Stimulated activated CD4-positive, alpha-beta T cell treated with anti-CD3 and anti-CD28 coated beads, Interleukin-2, amount 100 ng/mL, for 24 hours (primary cell): ENCODE measurements around the gene RHOBTB3.

ENCODE experiments used
- DNase-seq, 2 donors: peaks; one replicate each; pipeline ENCODE4 v3.0.0-alpha.2; 2020

RHOBTB3 gene

DNA sequence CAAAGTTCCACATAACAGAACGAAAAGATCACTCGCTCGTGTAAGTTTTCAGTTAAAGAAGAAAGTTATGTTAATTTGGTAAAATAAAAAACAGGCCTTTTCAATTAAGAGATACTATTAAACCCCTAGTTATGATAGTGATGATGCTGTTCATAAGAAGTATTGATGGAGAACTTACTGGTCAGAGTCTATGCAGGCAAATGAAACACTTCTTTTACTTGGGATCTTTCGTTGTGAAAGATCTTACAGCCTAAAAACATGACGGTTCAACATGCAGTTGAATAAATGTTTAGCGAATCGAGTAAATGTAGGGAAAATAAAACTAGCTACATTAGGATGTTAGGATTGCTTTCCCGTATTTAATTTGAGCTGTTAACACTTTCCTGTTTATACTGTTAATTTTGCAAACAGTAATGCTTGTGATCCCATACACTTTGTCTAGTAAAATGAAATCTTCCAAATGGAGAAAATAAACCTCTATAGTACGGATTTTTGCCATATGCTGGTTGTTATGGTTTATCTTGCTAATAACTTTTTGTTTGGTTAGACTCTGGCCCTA lies 2.0 kb downstream of the RHOBTB3 start:
- no peak for DNase-seq

DNA sequence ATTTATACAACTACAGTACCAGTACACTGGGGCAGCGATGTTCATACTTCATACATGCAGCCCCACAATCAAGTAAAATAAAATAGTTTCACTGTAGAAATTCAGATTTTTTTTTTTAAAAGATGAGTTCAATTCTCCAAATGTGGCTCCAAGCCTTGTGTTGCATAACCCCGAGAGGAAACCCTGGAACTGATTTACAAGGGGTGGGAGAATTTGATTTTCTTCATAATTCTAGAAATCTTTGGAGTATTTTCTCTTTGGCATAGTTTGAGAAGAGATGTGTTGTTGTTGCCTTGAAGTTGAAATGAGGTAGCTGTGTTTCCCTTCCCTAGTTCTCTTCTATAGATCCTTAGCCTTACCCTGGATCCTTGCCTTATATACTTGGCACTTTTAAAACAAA lies 3.1 kb downstream of the RHOBTB3 start:
- DNase-seq, result no peak

DNA sequence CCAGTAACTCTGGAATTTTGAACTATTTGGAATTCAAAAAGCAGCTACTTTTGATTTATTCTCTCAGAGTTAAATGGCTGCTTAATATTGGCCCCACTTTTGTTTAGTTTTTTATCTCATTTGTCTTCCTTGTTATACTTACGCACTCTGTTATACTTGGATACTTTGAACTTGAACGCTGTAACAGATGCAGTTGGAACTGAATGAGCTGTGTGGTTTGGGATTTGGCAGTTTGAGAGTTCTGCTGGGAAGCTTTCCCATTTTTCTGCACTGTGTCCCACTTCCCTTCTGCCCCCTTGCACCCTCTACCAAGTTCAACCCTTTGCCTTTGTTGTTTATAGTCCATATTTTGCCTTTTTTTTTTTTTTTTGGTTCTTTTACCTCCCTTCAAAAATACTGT lies 3.8 kb downstream of the RHOBTB3 start:
- DNase-seq, result no peak

DNA sequence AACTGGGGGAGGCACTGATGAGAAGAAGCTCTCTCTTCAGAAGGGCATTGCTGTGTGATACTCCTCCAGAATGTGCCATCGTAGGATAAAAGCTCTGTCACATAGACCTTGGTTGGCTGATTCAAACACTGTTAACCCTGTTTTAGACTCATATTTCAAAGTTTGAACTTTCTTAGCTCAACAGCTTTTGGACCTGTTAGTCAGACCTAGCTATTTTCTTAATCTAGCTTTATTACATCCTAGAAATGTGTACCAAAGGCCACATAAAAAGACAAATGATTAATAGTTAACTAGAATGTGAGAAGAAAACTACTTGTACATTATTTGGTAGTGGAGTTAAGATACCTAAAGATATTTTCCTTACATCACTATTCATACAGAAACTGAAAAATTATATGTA lies 4.3 kb downstream of the RHOBTB3 start:
- DNase-seq, result no peak

DNA sequence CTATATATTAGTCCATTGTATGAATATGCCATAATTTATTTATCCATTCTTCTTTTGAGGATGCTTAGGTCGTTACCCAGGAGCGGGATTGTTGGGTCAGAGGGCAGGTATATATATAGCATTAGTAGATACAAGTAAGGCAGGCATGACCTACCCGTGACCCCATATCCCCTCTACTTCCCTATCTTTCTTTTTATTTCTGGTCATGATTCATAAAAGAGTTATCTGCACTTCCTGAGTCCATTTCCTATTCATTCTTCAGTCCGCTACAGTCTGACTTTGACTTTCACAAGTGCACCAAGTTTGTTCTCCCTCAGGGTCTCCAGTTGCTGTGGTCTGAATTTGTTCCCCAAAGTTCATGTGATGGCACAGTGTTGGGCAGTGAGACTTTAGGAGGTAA lies 6.9 kb downstream of the RHOBTB3 start:
- no peak for DNase-seq

DNA sequence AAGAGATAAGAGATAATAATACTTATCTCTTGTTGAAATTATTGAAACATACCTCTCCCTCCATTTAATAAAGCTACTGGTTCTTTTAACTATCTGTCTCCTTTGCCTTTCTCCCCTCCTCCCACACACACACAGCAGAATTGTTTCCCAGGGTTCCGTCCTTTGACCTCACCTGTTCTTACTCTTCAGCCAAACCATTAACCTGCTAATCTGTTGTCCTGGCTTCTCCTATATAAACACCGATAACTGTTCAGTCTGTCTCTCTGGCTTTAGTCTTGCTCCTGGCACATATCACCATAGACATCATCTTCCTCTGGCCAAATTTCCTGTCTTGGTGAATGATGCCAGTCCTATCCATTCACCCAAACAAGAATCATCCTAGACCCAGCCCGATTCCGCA lies 7.7 kb downstream of the RHOBTB3 start:
- DNase-seq, result no peak

DNA sequence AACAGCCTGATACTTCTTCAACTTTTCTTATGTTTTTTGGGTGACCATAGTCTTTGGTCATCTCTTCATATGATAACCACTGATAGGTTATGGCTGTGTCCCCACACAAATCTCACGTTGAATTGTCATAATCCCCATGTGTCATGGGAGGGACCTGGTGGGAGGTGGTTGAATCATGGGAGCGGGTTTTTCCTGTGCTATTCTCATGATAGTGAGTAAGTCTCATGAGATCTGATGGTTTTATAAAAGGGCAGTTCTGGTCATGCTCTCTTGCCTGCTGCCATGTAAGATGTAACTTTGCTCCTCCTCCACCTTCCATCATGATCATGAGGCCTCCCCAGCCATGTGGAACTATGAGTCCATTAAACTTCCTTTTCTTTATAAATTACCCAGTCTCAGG lies 8.7 kb downstream of the RHOBTB3 start:
- no peak for DNase-seq

DNA sequence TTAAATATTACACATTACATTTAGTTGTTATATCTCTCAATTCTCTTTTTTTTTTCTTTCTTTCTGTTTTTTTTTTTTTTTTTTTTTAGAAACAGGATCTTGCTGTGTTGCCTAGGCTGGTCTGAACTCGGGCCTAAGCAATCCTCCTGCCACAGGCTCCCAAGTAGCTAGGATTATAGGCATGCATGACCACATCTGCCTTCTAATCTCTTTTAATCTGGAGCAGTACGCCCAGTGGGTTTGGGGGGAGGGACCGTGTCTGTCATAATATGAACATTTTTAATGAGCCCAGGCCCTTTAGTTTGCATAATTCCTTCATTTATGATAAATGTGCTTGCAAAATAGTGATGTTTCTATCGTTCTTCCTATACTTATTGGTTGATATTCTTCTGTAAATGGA lies 10.3 kb downstream of the RHOBTB3 start:
- DNase-seq, result no peak

DNA sequence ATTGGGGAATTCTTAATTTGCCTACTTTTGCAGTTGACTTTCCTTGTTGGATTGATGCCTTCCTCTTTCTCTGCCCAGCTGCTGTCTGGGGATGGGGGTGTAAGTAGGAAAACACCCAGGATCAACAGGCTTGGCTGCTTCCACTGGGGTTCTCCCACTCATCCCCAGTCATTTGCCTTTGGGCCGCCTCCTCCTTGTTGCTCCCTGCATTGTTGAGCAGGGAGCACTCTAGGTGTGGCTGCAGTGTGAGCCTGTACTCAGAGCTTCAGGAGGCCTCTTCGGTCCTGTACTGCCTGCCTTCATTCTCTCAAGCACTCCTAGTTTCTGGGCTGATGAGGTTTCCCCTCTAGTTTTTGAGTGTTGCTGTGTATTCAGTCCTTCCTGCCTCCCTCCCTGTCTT lies 12.1 kb downstream of the RHOBTB3 start:
- DNase-seq, result no peak

DNA sequence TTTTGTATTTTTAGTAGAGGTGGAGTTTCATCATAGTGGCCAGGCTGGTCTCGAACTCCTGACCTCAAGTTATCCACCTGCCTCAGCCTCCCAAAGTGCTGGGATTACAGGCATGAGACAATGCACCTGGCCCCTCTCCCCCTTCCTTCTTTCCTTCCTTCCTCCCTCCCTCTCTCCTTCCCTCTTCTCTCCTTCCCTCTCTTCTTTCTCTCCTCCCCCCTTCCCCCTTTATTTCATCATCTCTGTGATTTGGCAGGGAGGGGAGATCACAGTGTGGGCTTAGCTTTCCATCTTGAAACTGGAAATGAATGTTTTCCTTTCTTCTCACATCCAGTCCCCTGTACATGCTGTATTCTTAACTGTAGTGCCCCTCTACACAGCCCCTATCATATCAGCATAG lies 12.7 kb downstream of the RHOBTB3 start:
- DNase-seq, result no peak

DNA sequence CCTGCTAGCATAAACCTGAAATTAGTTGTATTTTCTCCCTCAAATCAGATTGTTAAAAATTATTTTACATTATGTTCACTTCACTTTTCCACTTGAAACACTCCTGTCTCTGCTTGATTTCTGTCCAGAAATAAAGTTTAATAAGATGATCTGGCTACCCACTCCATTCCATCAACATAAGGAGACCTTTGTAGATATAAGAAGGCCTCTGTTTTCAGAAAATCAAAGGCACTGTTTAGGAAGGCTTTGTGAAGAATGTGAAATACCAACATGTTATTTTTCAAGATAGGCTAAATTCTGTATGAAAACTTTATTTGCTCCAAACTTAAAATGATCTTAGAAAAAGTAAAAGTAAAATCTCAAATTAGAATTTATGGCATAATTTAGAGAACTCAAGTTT lies 15.1 kb downstream of the RHOBTB3 start:
- DNase-seq, result no peak

DNA sequence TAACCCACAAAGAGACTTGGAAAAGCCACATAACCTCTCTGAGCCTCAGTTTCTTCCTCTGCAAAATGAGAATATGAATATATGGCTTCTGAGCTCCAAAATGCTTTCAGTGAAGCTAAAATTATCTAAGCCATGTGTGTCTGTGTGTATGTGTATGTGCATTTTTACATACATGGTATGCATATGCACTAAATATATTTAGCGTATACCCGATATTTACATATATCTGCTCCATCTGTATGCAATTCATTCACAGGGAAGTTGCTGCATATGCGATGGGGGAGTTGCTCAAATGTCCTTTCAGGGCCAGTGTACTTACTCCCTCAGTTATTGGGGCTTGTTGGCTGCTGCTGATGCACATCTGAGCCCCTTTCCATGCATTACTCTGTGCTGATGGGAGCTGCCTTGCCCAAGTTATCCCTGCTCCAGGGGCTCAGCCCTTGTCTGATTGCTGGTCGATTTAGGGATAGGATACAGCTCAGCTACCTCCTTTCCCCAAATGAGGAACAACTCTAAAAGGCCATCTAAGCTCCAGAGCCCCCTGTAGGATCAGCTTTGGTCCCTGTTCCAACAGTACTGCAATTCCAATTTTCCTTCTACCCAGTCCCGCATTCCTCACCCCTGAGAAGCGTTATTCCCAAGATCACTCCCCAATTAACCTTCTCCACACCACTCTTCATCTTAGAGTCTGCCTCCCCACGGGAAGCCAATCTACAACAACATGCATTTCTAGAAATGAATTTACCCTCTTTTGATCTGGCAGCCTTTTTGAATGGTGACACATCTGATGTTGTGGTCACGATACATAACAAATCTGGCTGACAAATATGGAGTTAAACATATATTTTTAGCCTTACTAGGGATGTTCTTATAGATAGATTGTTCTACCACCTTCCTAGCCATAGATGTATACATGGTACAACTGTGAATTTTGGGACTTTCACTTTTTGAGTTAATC lies 15.9 kb downstream of the RHOBTB3 start:
- no peak for DNase-seq

DNA sequence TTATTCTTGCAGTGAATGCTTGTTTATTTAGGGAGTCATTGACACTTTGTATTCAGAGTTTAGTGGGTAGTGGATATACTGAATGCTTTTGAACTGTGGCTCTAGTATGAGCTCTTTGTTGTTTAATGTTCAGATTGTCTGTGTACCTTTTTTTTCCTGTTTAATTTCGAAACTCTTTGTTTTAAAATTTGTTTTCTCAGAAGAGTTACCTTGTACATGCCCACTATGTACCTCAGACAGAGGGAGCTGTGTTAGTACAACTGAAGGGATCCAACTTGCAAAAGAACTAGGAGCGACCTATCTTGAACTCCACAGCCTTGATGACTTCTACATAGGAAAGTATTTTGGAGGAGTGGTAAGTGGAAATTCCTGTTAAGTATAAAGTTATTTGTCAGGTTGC lies 17.0 kb downstream of the RHOBTB3 start:
- no peak for DNase-seq

DNA sequence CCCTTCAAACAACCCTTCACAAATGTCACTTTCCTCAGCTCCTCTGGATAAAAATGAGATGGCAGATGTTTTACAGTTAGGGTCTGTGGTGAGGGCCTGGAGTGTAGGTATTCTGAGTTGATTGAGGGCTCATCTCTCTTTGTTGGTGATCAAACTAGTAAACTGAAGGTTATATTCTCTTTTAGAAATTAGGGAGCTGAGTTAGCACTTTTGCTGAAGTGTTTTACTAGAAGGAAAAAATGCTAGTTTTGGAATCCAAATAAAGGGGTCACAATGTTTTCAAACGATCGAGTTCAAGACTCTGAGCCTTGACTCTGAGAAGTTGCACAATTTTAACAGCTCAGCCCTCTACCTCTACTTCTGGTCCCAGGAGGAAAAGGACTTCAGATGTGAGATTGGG lies 23.4 kb downstream of the RHOBTB3 start:
- no peak for DNase-seq

DNA sequence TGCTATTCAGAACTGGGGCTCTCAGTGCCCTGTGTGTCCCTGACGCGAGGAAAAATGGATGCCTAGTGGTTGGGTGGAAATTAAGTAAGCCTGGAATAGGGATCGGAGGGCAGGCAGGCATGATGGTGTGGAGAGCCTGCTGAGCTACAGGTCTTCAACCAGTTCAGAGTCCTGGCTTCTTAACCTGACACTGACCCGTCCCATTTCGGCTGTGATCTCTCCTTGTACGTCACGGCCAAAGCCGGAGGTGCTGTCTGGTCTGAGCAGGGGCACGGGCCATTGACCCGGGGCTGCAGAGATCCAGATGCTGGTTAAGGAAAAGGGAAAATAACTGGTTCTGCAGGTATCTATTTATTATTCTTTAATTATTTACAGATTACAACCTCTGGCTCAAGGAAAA lies 27.9 kb downstream of the RHOBTB3 start:
- DNase-seq, result no peak

DNA sequence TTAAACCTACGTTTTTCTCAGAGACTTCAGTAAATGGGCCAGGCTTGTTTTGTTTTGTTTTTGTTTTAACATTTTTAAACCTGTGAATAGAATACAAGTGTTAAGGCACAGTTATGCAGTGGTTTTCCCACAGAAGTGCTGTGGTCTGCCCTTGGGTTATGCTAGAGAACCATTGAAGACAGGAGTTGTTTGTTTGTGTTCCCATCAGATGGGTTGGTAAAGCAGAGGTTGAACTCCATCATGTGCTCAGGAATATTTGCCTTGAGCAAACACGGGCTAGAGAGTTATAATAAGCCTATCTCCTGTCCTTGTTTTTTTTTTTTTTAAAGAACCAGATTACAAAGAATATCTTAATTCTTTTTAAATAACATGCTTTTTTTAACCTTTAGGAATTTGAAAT lies 28.5 kb downstream of the RHOBTB3 start:
- no peak for DNase-seq

DNA sequence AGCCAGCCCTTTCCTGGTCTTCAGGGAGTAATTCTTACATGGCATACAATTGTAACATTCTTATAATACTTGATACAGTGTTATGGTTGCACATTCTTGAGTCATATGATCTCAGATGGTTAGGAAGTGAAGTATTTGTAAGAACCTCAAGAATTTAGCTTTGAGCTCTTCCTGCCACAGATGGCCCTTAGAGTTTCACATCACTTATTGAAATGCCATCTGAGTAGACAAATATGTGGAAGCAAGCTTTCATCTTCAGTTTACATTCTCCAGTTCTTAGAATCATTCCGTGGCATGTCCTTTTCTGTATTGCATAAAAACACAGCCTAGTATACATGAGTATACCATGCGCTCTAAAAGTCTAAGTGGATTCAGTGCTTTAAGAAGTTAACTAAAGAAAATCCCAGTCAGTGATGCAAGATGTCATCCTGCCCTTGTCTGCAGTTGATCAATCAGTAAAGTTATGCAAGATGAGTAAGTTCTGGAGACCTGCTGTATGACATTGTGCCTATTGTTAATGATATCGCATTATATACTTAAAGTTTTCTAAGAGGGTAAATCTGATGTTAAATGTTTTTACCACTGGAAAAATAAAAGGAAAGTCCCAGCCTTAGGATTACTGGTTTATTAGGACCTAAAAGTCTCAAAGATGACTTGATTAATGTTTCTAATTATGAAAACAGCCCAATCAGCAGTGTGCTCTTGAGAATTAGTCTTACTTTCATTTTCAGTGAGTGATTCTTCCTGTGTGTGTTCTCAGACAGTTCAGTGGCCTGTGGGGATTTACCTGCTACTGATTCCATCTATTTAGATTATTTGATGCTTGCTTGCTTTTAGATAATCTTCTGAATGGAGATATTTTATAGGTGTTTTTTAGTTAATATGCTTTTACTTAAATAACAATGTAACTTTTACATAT lies 29.4 kb downstream of the RHOBTB3 start:
- no peak for DNase-seq

DNA sequence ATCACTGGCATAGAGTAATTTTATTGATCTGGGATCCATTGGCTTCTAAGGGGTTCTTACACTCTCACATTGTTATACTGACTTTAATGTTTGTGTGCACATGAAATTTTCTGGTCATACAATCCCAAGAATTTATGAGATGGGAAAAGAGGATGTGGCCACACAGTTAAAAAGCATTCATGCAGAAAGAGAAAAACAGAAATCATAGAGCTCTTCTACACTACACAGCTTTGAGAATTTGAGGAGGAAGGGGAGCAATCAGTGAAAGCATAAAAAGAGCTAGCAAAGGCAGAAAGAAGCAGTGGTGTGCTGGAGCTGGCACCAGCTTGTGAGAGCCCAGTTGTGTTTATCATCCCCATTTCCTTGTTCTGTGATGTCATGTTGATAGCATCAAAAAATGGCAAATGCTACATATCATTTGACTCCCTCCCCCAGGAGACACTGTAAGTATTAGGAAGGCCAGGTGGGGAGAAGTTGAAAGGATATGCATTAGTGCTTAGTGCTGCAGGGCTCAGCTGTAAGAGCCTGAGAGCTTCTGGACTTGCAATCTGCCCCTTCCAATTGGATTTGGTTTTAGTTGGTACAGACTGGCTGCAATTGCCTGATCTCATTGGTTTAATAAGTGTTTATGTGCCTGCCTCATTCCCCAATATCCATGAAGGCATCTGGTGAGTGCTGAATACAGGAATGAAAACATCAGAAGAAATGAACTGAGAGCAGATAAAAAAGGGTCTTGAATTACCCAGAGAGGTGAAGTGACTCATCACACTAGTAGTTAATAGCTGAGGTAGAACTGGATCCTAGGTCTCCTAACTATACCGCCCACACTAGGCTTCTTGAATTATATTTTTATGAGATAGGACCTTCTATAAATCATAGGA lies 30.9 kb downstream of the RHOBTB3 start:
- no peak for DNase-seq

DNA sequence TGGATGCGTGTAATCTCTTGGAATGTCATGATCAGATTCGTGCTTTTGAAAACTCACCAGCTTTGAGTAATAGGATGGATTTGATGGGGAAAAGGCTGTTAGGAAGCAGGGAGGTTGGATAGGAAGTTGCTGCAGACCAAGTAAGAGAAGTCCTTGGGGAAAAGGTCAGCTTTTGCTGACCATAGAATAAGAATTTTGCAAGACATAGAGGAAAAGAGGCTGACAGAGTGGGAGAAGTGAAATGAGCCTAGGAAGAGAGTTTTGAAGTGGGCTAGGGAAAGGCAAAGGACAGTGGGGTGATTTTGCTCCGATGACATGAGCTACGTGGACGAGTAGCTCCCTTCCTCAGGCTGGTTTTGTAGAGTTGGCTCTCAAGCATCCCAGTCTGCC lies 31.5 kb downstream of the RHOBTB3 start:
- no peak for DNase-seq

DNA sequence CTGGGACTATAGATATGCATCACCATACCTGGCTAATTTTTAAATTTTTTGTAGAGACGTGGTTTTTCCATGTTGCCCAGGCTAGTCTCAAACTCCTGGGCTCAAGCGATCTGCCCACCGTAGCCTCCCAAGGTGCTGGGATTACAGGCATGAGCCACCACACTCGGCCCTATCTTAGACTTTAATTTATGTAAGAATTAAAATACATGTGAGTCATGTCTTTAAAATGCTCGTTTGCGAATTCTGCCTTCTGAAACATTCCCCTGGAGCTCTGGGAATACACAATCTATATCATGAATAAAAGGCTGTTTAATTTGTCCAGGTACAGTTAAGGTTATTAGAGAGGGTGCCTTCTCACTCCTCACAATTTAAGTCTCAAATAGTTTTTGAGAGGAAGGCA lies 32.8 kb downstream of the RHOBTB3 start:
- no peak for DNase-seq

DNA sequence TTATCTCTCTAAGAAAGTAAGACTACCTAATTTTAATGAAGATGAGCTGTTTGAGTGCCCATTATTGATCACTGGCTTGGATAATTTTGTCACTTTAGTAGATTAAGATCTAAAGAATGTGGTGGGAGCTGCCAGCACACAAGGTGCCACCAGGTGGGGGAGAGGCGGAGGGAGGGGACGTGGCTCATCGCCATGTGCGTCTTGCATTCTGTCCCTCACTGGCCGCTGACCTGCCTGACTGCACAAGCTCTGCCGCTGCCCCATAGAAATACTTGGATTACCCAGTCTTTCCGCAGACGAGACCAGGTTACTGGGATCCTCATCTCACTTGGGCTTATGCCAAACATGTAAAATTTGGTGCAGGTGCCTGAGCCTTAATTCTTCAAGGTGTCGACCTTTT lies 37.6 kb downstream of the RHOBTB3 start:
- DNase-seq, result no peak

DNA sequence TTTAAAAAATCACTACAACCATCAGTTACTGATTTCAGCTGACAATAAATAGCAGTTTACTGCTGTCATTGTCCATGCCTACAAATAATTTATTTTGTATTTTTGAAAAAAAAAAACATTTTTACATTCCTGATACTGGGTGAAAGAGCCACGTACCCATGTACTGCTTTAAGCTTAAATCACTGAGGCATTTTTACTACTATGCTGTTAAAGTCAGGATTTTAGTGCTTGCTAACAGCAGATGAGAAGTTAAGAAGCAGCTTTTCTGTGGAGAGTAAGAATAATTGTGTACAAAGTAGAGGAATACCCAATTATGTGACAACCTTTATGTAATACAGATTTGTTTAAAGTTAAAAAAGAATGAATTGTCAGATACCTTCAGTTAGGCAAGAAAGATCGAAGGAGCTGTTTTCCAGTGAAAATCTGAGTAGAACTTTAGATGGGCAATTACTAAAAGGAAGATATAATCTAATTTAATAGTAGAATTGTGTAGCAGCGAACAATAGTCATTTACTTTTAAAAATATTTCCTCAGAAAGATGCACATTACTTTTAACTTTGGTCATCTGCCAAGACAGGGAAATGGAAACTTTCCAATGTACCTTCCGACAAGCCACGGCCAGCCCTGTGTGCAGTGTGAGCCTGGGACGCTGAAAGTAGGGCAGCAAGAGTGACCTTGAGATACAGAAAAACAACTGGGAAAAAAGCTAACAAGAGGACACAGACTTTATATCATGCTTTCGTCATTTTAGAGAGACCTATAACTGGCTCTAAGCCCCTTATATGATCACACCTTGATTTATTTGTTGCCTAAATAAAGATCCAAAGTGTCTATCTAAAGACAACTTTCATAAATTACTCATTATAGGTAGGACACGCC lies 39.9 kb downstream of the RHOBTB3 start:
- no peak for DNase-seq
